ENCODE data around the gene KDM4F.
"Not testable (repeated sequence)": the region's sequence is repeated elsewhere in the genome, so short reads cannot be mapped to it uniquely, and the experiment has no call there.

The KDM4F gene

GRCh38 chr11:95049122-95049521 lies at the start of gene KDM4F:
Gene KDM4F, plus strand, starts transcription at chr11:95049422.
- not testable (repeated sequence) for H3K27me3 ChIP-seq (ENCODE audit: insufficient read depth, low read depth); H3K36me3 ChIP-seq (ENCODE audit: insufficient read depth); H3K4me3 ChIP-seq (IDR thresholded peaks at IDR 0.05; ENCODE audit: insufficient read depth, low read depth, low read length); H4K20me1 ChIP-seq (ENCODE audit: insufficient read depth); H3K9ac ChIP-seq; H2AFZ ChIP-seq (ENCODE audit: low read depth); H3K27ac ChIP-seq; H3K4me1 ChIP-seq (ENCODE audit: low read depth, poor library complexity, severe bottlenecking); H3K4me2 ChIP-seq; H3K79me2 ChIP-seq (ENCODE audit: insufficient read depth, low read depth)

- no peak overlapping the region for H2AFZ ChIP-seq (ENCODE audit: low read depth)
- no peak for TF ChIP-seq CTCF (conservative IDR thresholded peaks at IDR 0.05; ENCODE audit: low read depth, low read length)
- no peak overlapping the region for H3K27ac ChIP-seq
- no peak overlapping the region for H3K4me3 ChIP-seq (IDR thresholded peaks at IDR 0.05; ENCODE audit: insufficient read depth, low read depth, low read length)
- H3K79me2 ChIP-seq (ENCODE audit: insufficient read depth, low read depth): no peaks in the 10 kb centered on the region
- no peak overlapping the region for H3K9ac ChIP-seq
- no peaks in the 10 kb centered on the region for H3K27me3 ChIP-seq (ENCODE audit: insufficient read depth, low read depth)
- no peaks in the 10 kb centered on the region for H3K36me3 ChIP-seq (ENCODE audit: insufficient read depth)
- no peaks in the 10 kb centered on the region for H3K4me1 ChIP-seq (ENCODE audit: low read depth, poor library complexity, severe bottlenecking)
- H4K20me1 ChIP-seq (ENCODE audit: insufficient read depth): no peaks in the 10 kb centered on the region
- no peak overlapping the region for H3K4me2 ChIP-seq
These were observed 45.5 kb upstream of the KDM4F start for GRCh38 chr11:95003716-95004115.

- H3K4me1 ChIP-seq (ENCODE audit: low read depth, poor library complexity, severe bottlenecking): no peaks in the 10 kb centered on the region
- H3K27me3 ChIP-seq (ENCODE audit: insufficient read depth, low read depth): no peaks in the 10 kb centered on the region
- no peaks in the 10 kb centered on the region for H3K79me2 ChIP-seq (ENCODE audit: insufficient read depth, low read depth)
- H3K27ac ChIP-seq: no peak overlapping the region
- H3K4me3 ChIP-seq (IDR thresholded peaks at IDR 0.05; ENCODE audit: insufficient read depth, low read depth, low read length): no peak overlapping the region
- H3K4me2 ChIP-seq: no peak overlapping the region
- no peaks in the 10 kb centered on the region for H3K36me3 ChIP-seq (ENCODE audit: insufficient read depth)
- H2AFZ ChIP-seq (ENCODE audit: low read depth): no peak overlapping the region
- H4K20me1 ChIP-seq (ENCODE audit: insufficient read depth): no peaks in the 10 kb centered on the region
- TF ChIP-seq CTCF (conservative IDR thresholded peaks at IDR 0.05; ENCODE audit: low read depth, low read length): no peak
- H3K9ac ChIP-seq: no peak overlapping the region
These were observed 43.6 kb upstream of the KDM4F start for GRCh38 chr11:95005642-95006041.

GRCh38 chr11:95011376-95011775 lies 37.8 kb upstream of the KDM4F start:
- Histone ChIP-seq H4K20me1 (ENCODE audit: insufficient read depth) (no peaks in the 10 kb centered on the region), H3K9ac (no peak overlapping the region), H3K4me1 (ENCODE audit: low read depth, poor library complexity, severe bottlenecking) (no peaks in the 10 kb centered on the region), H3K27ac (no peak overlapping the region), H3K27me3 (ENCODE audit: insufficient read depth, low read depth) (no peaks in the 10 kb centered on the region), H2AFZ (ENCODE audit: low read depth) (no peak overlapping the region), H3K4me2 (no peak overlapping the region), H3K79me2 (ENCODE audit: insufficient read depth, low read depth) (no peaks in the 10 kb centered on the region), H3K4me3 (IDR thresholded peaks at IDR 0.05; ENCODE audit: insufficient read depth, low read depth, low read length) (no peak overlapping the region), H3K36me3 (ENCODE audit: insufficient read depth) (no peaks in the 10 kb centered on the region)
- no peak for TF ChIP-seq CTCF (conservative IDR thresholded peaks at IDR 0.05; ENCODE audit: low read depth, low read length)

- H3K4me3 ChIP-seq (IDR thresholded peaks at IDR 0.05; ENCODE audit: insufficient read depth, low read depth, low read length): no peak overlapping the region
- H4K20me1 ChIP-seq (ENCODE audit: insufficient read depth): no peaks in the 10 kb centered on the region
- H2AFZ ChIP-seq (ENCODE audit: low read depth): no peak overlapping the region
These were observed 34.9 kb upstream of the KDM4F start for GRCh38 chr11:95014184-95014821.

More at GRCh38 chr11:95014184-95014821, 34.9 kb upstream of the KDM4F start:
- no peaks in the 10 kb centered on the region for H3K36me3 ChIP-seq (ENCODE audit: insufficient read depth)
- no peaks in the 10 kb centered on the region for H3K4me1 ChIP-seq (ENCODE audit: low read depth, poor library complexity, severe bottlenecking)
- H3K9ac ChIP-seq: no peak overlapping the region
- H3K79me2 ChIP-seq (ENCODE audit: insufficient read depth, low read depth): no peaks in the 10 kb centered on the region
- no peaks in the 10 kb centered on the region for H3K27me3 ChIP-seq (ENCODE audit: insufficient read depth, low read depth)
- TF ChIP-seq CTCF (conservative IDR thresholded peaks at IDR 0.05; ENCODE audit: low read depth, low read length): no peak
- no peak overlapping the region for H3K27ac ChIP-seq
- H3K4me2 ChIP-seq: no peak overlapping the region
